DND-41 (cell line): Measurements from ENCODE around the gene ZNF827.

ENCODE experiments used
- ATAC-seq: fragments of 200-7000 bp; cut with Tn5 transposase; 3 replicates; pipeline ENCODE4 v1.9.1; 2021; ENCODE audit warnings: low read depth; ENCODE audit not compliant: insufficient read depth
- DNase-seq: peaks from one replicate; pipeline ENCODE4 v3.0.0-alpha.2; 2020
- H2AFZ ChIP-seq: 2 replicates; pipeline ENCODE4 v1.6.0; 2012; ENCODE audit warnings: low read depth, low read length
- H3K27ac ChIP-seq: 2 replicates; pipeline ENCODE4 v1.5.1; 2012; ENCODE audit warnings: low read length, inconsistent platforms
- H3K27me3 ChIP-seq: fragments of 200-600 bp; sonication (generic); 2 replicates; pipeline ENCODE4 v1.6.0; 2012; ENCODE audit warnings: low read length, mild to moderate bottlenecking, inconsistent platforms; ENCODE audit not compliant: insufficient read depth, poor library complexity
- H3K36me3 ChIP-seq: 2 replicates; pipeline ENCODE4 v1.5.1; 2012; ENCODE audit warnings: low read length, inconsistent platforms; ENCODE audit not compliant: insufficient read depth
- H3K4me1 ChIP-seq: 2 replicates; pipeline ENCODE4 v1.5.1; 2012; ENCODE audit warnings: mild to moderate bottlenecking, low read length; ENCODE audit not compliant: insufficient read depth
- H3K4me2 ChIP-seq: 2 replicates; pipeline ENCODE4 v1.6.0; 2012; ENCODE audit warnings: mild to moderate bottlenecking, moderate library complexity, low read length, inconsistent platforms; ENCODE audit not compliant: insufficient read depth
- H3K4me3 ChIP-seq, 2 experiments: fragments of 200-600 bp in 1 of 2; shearing (Covaris generic) in 1 of 2; 2 replicates each; pipeline ENCODE4 v1.5.1; 2012 to 2016; ENCODE audit warnings: inconsistent platforms in 2 of 2, low read length in 2 of 2, mild to moderate bottlenecking in 2 of 2, low read depth in 1 of 2, moderate library complexity in 1 of 2
- H3K79me2 ChIP-seq: 2 replicates; pipeline ENCODE4 v1.6.0; 2012; ENCODE audit warnings: low read length, inconsistent platforms; ENCODE audit not compliant: insufficient read depth
- H3K9ac ChIP-seq: 2 replicates; pipeline ENCODE4 v1.6.0; 2012; ENCODE audit warnings: low read depth, mild to moderate bottlenecking, inconsistent platforms, low read length, moderate library complexity
- H3K9me3 ChIP-seq: 2 replicates; pipeline ENCODE4 v1.5.1; 2012; ENCODE audit warnings: low read length, moderate library complexity, mild to moderate bottlenecking, inconsistent platforms; ENCODE audit not compliant: insufficient read depth, severe bottlenecking
- H4K20me1 ChIP-seq: 2 replicates; pipeline ENCODE4 v1.6.0; 2012; ENCODE audit warnings: low read length; ENCODE audit not compliant: insufficient read depth
- CTCF ChIP-seq: IDR thresholded peaks from 2 replicates; pipeline ENCODE4 v1.5.1; 2012; ENCODE audit warnings: borderline replicate concordance, low read length, moderate library complexity, mild to moderate bottlenecking; ENCODE audit not compliant: poor library complexity, severe bottlenecking; ENCODE audit errors: extremely low read depth
- EZH2 ChIP-seq: IDR thresholded peaks from 3 replicates; pipeline ENCODE4 v1.6.1; 2012; ENCODE audit warnings: borderline replicate concordance, low read depth, mild to moderate bottlenecking, moderate library complexity, low read length, inconsistent platforms; ENCODE audit not compliant: severe bottlenecking

ZNF827 gene

GRCh38 chr4:145861336-145862318 lies 77.0 kb downstream of the ZNF827 start:
- H3K36me3 ChIP-seq, result no peaks in the 10 kb centered on the region
- no peak overlapping the region for H3K4me3 ChIP-seq
- DNase-seq (no peak), ATAC-seq (no peak)
- no peak overlapping the region for H3K27ac ChIP-seq
- TF ChIP-seq EZH2, result no peak
- TF ChIP-seq CTCF, result no peak
- no peak overlapping the region for H3K4me2 ChIP-seq
- no peaks in the 10 kb centered on the region for H4K20me1 ChIP-seq
- no peaks in the 10 kb centered on the region for H3K79me2 ChIP-seq
- no peak overlapping the region for H2AFZ ChIP-seq
- no peaks in the 10 kb centered on the region for H3K4me1 ChIP-seq
- H3K9me3 ChIP-seq, result no peaks in the 10 kb centered on the region
- H3K9ac ChIP-seq, result no peak overlapping the region
- H3K27me3 ChIP-seq, result no peaks in the 10 kb centered on the region

GRCh38 chr4:145860897-145861296 lies 77.7 kb downstream of the ZNF827 start:
- Histone ChIP-seq H3K4me2 (no peak overlapping the region), H3K36me3 (no peaks in the 10 kb centered on the region), H3K4me1 (no peaks in the 10 kb centered on the region), H2AFZ (no peak overlapping the region), H3K27me3 (no peaks in the 10 kb centered on the region), H4K20me1 (no peaks in the 10 kb centered on the region), H3K4me3 (no peak overlapping the region), H3K27ac (no peak overlapping the region), H3K9me3 (no peaks in the 10 kb centered on the region), H3K9ac (no peak overlapping the region), H3K79me2 (no peaks in the 10 kb centered on the region)
- DNase-seq (no peak), ATAC-seq (no peak)
- TF ChIP-seq EZH2, result no peak
- TF ChIP-seq CTCF, result no peak

GRCh38 chr4:145860446-145860845 lies 78.2 kb downstream of the ZNF827 start:
- Histone ChIP-seq H3K36me3 (no peaks in the 10 kb centered on the region), H4K20me1 (no peaks in the 10 kb centered on the region), H3K9ac (no peak overlapping the region), H3K4me2 (no peak overlapping the region), H3K27me3 (no peaks in the 10 kb centered on the region), H3K27ac (no peak overlapping the region), H3K4me3 (no peak overlapping the region), H3K9me3 (no peaks in the 10 kb centered on the region), H3K4me1 (no peaks in the 10 kb centered on the region), H3K79me2 (no peaks in the 10 kb centered on the region), H2AFZ (no peak overlapping the region)
- ATAC-seq (no peak), DNase-seq (no peak)
- no peak for TF ChIP-seq EZH2
- TF ChIP-seq CTCF, result no peak
